H9 (cell line): ENCODE data around the gene TNFRSF19. TPM values are rescaled to one million over a fixed set of nuclear protein-coding genes. Genes with fewer than 3 reads are reported as not detected.

Experiments
- DNase-seq: peaks from one replicate; pipeline ENCODE4 v3.0.0-alpha.2; 2017
- H2AFZ ChIP-seq: one replicate; pipeline ENCODE4 v1.6.1; 2013; ENCODE audit warnings: mild to moderate bottlenecking, low read length, control low read depth, moderate library complexity
- H2AK5ac ChIP-seq: 2 replicates; pipeline ENCODE4 v1.6.1; 2013; ENCODE audit warnings: low read length, control low read depth, mixed read lengths; ENCODE audit not compliant: insufficient read length
- H2BK120ac ChIP-seq: one replicate; pipeline ENCODE4 v1.6.1; 2013; ENCODE audit warnings: low read depth, mild to moderate bottlenecking, low read length, control low read depth, inconsistent platforms; ENCODE audit not compliant: poor library complexity, severe bottlenecking
- H2BK12ac ChIP-seq: 2 replicates; pipeline ENCODE4 v1.6.1; 2013; ENCODE audit warnings: low read length, control low read depth, mixed read lengths, low read depth; ENCODE audit not compliant: insufficient read length
- H2BK15ac ChIP-seq: 2 replicates; pipeline ENCODE4 v1.6.1; 2013; ENCODE audit warnings: low read depth, low read length, control low read depth
- H2BK20ac ChIP-seq: one replicate; pipeline ENCODE4 v1.6.1; 2013; ENCODE audit warnings: low read depth, mild to moderate bottlenecking, low read length, control low read depth, inconsistent platforms; ENCODE audit not compliant: poor library complexity, severe bottlenecking
- H2BK5ac ChIP-seq: 2 replicates; pipeline ENCODE4 v1.6.1; 2013; ENCODE audit warnings: low read length, control low read depth, mixed read lengths; ENCODE audit not compliant: insufficient read length
- H3K14ac ChIP-seq: 2 replicates; pipeline ENCODE4 v1.6.1; 2013; ENCODE audit warnings: low read length, control low read depth; ENCODE audit not compliant: insufficient read depth
- H3K18ac ChIP-seq: 2 replicates; pipeline ENCODE4 v1.6.1; 2013; ENCODE audit warnings: low read depth, mild to moderate bottlenecking, mixed read lengths, low read length, control low read depth; ENCODE audit not compliant: insufficient read length
- H3K23ac ChIP-seq: 2 replicates; pipeline ENCODE4 v1.6.1; 2013; ENCODE audit warnings: low read length, control low read depth, mixed read lengths, low read depth; ENCODE audit not compliant: insufficient read length
- H3K23me2 ChIP-seq: 2 replicates; pipeline ENCODE4 v1.6.1; 2013; ENCODE audit warnings: low read depth, mild to moderate bottlenecking, mixed read lengths, low read length, control low read depth; ENCODE audit not compliant: insufficient read length, poor library complexity, severe bottlenecking
- H3K27ac ChIP-seq: 2 replicates; pipeline ENCODE4 v1.5.1; 2013; ENCODE audit warnings: low read length, control low read depth, mixed read lengths, low read depth; ENCODE audit not compliant: insufficient read length
- H3K27me3 ChIP-seq: 2 replicates; pipeline ENCODE4 v1.6.1; 2013; ENCODE audit warnings: low read length, control low read depth, inconsistent platforms; ENCODE audit not compliant: insufficient read depth
- H3K4ac ChIP-seq: 2 replicates; pipeline ENCODE4 v1.6.1; 2013; ENCODE audit warnings: low read depth, mild to moderate bottlenecking, control low read depth, inconsistent platforms, low read length, moderate library complexity
- H3K4me1 ChIP-seq: 2 replicates; pipeline ENCODE4 v1.6.1; 2013; ENCODE audit warnings: low read length, control low read depth, inconsistent platforms; ENCODE audit not compliant: insufficient read depth
- H3K4me2 ChIP-seq: 2 replicates; pipeline ENCODE4 v1.6.1; 2013; ENCODE audit warnings: low read length, control low read depth, mixed read lengths; ENCODE audit not compliant: insufficient read length, insufficient read depth
- H3K56ac ChIP-seq: 2 replicates; pipeline ENCODE4 v1.6.1; 2013; ENCODE audit warnings: low read depth, mild to moderate bottlenecking, mixed read lengths, low read length, control low read depth; ENCODE audit not compliant: insufficient read length
- H3K79me1 ChIP-seq: 2 replicates; pipeline ENCODE4 v1.6.1; 2013; ENCODE audit warnings: low read depth, mild to moderate bottlenecking, moderate library complexity, low read length, control low read depth, inconsistent platforms; ENCODE audit not compliant: insufficient read depth, poor library complexity, severe bottlenecking
- H3K79me2 ChIP-seq: 2 replicates; pipeline ENCODE4 v1.6.1; 2013; ENCODE audit warnings: low read length, control low read depth, inconsistent platforms; ENCODE audit not compliant: insufficient read depth
- H3K9ac ChIP-seq: 2 replicates; pipeline ENCODE4 v1.6.1; 2013; ENCODE audit warnings: low read length, control low read depth, mixed read lengths; ENCODE audit not compliant: insufficient read length; ENCODE audit errors: extremely low read depth
- H3K9me3 ChIP-seq: one replicate; pipeline ENCODE4 v1.6.1; 2013; ENCODE audit warnings: low read depth, low read length, inconsistent platforms; ENCODE audit not compliant: control insufficient read depth
- H3T11ph ChIP-seq: one replicate; pipeline ENCODE4 v1.6.1; 2013; ENCODE audit warnings: mild to moderate bottlenecking, low read length, control low read depth, inconsistent platforms
- H4K20me1 ChIP-seq: one replicate; pipeline ENCODE4 v1.6.1; 2013; ENCODE audit not compliant: control insufficient read depth, insufficient read length, insufficient read depth
- H4K5ac ChIP-seq: 2 replicates; pipeline ENCODE4 v1.6.1; 2013; ENCODE audit warnings: low read depth, mild to moderate bottlenecking, mixed read lengths, low read length, control low read depth; ENCODE audit not compliant: insufficient read length
- H4K8ac ChIP-seq: replicated peaks from 2 replicates; pipeline ENCODE4 v1.6.1; 2013; ENCODE audit warnings: low read length, control low read depth, mixed read lengths, low read depth; ENCODE audit not compliant: insufficient read length
- H4K91ac ChIP-seq: 2 replicates; pipeline ENCODE4 v1.6.1; 2013; ENCODE audit warnings: low read depth, mild to moderate bottlenecking, moderate library complexity, mixed read lengths, low read length, control low read depth; ENCODE audit not compliant: insufficient read length
- H3K27ac Mint-ChIP-seq, 3 experiments: 2 replicates in 2 of 3; 3 replicates in 1 of 3; pipeline ENCODE4 v1.8.0; 2020 to 2021; ENCODE audit warnings: mixed read lengths in 3 of 3, mild to moderate bottlenecking in 1 of 3, moderate library complexity in 1 of 3
- H3K27me3 Mint-ChIP-seq: 2 replicates; pipeline ENCODE4 v1.8.0; 2021; ENCODE audit warnings: low read depth, mild to moderate bottlenecking, moderate library complexity, mixed read lengths
- H3K36me3 Mint-ChIP-seq, 3 experiments: 2 replicates in 2 of 3; 3 replicates in 1 of 3; pipeline ENCODE4 v1.8.0; 2020 to 2021; ENCODE audit warnings: low read depth in 3 of 3, mixed read lengths in 3 of 3; ENCODE audit not compliant: insufficient read depth in 1 of 3
- H3K4me1 Mint-ChIP-seq, 2 experiments: 2 replicates each; pipeline ENCODE4 v1.8.0; 2020; ENCODE audit warnings: mixed read lengths in 2 of 2
- H3K4me3 Mint-ChIP-seq, 2 experiments: 2 replicates in 1 of 2; 3 replicates in 1 of 2; pipeline ENCODE4 v1.8.0; 2020 to 2021; ENCODE audit warnings: mild to moderate bottlenecking in 2 of 2, mixed read lengths in 2 of 2, moderate library complexity in 1 of 2
- H3K9me3 Mint-ChIP-seq, 2 experiments: 2 replicates in 1 of 2; 3 replicates in 1 of 2; pipeline ENCODE4 v1.8.0; 2020; ENCODE audit warnings: mild to moderate bottlenecking in 2 of 2, mixed read lengths in 2 of 2, moderate library complexity in 1 of 2
- WGBS: extraction: QIAGEN DNeasy Blood & Tissue Kit; methylation state at CpG from one replicate; pipeline ENCODE4 v1.1.7; 2013; ENCODE audit warnings: missing lambda C conversion rate, low lambda C conversion rate, mixed read lengths; ENCODE audit not compliant: insufficient read length; ENCODE audit errors: extremely low coverage; 5-methylcytosine and 5-hydroxymethylcytosine counted together
- total RNA-seq: library from RNA; stranded (reverse); gene quantifications from 2 replicates; pipeline ENCODE4 v1.2.1, GENCODE V29; 2021
- TF ChIP-seq, protein P1 (sequence below): fragments of 200-600 bp; sonication (generic); conservative IDR thresholded peaks from 3 replicates; pipeline ENCODE4 v1.8.0; 2021; ENCODE audit warnings: antibody characterized with exemption, mild to moderate bottlenecking

Gene TNFRSF19
- total RNA-seq, 1 experiment from 2014 or later: 2.7 TPM

DNA sequence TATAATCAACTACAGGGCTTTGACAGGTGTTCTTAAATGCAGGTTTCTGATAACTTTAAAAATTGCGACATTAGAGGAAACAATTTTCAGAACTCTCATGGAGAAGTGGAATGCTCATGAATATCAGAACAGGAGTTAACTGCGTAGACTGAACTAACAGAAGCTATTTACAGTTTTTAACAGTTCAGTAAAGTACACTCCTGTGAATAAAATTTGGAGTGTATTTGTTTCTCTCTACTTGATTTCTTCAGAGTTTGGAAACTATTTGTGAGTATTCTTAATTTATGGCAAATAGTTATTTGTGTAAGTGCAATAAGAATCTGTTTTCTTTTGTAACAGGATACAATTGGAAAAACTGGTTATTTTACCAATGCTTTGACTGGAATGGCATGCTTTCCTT lies 114.4 kb downstream of the TNFRSF19 start:
- Histone ChIP-seq H2BK20ac (no peak overlapping the region), H4K91ac (no peak overlapping the region), H3K23me2 (no peaks in the 10 kb centered on the region), H4K8ac (no peak overlapping the region), H2BK120ac (no peak overlapping the region), H3K79me2 (no peaks in the 10 kb centered on the region), H3K27me3 (no peaks in the 10 kb centered on the region), H3K79me1 (no peaks in the 10 kb centered on the region), H3K23ac (no peak overlapping the region), H3K9me3 (no peaks in the 10 kb centered on the region), H2BK12ac (no peak overlapping the region), H3K4ac (no peak overlapping the region), H4K20me1 (no peaks in the 10 kb centered on the region), H3K27ac (no peak overlapping the region), H2BK5ac (no peak overlapping the region), H3T11ph (no peak overlapping the region), H3K9ac (no peak overlapping the region), H3K4me2 (no peak overlapping the region), H3K4me1 (no peaks in the 10 kb centered on the region), H3K18ac (no peak overlapping the region), H2BK15ac (no peak overlapping the region), H4K5ac (no peak overlapping the region), H2AK5ac (no peak overlapping the region), H2AFZ (no peak overlapping the region), H3K14ac (no peak overlapping the region), H3K56ac (no peak overlapping the region)
- TF ChIP-seq, protein P1, sequence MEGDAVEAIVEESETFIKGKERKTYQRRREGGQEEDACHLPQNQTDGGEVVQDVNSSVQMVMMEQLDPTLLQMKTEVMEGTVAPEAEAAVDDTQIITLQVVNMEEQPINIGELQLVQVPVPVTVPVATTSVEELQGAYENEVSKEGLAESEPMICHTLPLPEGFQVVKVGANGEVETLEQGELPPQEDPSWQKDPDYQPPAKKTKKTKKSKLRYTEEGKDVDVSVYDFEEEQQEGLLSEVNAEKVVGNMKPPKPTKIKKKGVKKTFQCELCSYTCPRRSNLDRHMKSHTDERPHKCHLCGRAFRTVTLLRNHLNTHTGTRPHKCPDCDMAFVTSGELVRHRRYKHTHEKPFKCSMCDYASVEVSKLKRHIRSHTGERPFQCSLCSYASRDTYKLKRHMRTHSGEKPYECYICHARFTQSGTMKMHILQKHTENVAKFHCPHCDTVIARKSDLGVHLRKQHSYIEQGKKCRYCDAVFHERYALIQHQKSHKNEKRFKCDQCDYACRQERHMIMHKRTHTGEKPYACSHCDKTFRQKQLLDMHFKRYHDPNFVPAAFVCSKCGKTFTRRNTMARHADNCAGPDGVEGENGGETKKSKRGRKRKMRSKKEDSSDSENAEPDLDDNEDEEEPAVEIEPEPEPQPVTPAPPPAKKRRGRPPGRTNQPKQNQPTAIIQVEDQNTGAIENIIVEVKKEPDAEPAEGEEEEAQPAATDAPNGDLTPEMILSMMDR: no peak
- no peak overlapping the region for H3K4me3 Mint-ChIP-seq
- H3K4me1 Mint-ChIP-seq: peaks cover 4 to 8% of the 10 kb centered on the region in 2 experiments; a peak in 3 of 4 replicates
- H3K27me3 Mint-ChIP-seq: no peaks in the 10 kb centered on the region; the same call in 1 of the 2 replicates
- DNase-seq: no peak
- H3K27ac Mint-ChIP-seq: no peak overlapping the region
- H3K9me3 Mint-ChIP-seq: peaks cover 30 to 34% of the 10 kb centered on the region in 2 experiments
- no CpG with 5 or more reads among the region's 2 CpGs for WGBS
- H3K36me3 Mint-ChIP-seq: peaks cover 3 to 27% (median 14%) of the 10 kb centered on the region in 3 experiments; a peak in 6 of 7 replicates
